Coronary artery (tissue), 2 donors: Measurements from ENCODE around the gene LSM4.
"Not testable (repeated sequence)": the region's sequence is repeated elsewhere in the genome, so short reads cannot be mapped to it uniquely, and the experiment has no call there.

ENCODE experiments used
- DNase-seq: peaks from one replicate; pipeline ENCODE4 v3.0.0-alpha.2; 2017; ENCODE audit warnings: low spot score
- H3K27ac ChIP-seq, 2 donors: fragments of 200-600 bp; sonication (generic); one replicate each; pipeline ENCODE4 v1.5.1; 2016 to 2019
- H3K4me3 ChIP-seq: fragments of 200-600 bp; sonication (generic); 2 replicates; pipeline ENCODE4 v1.5.1; 2016; ENCODE audit warnings: mild to moderate bottlenecking, moderate library complexity
- TF ChIP-seq, protein P1 (sequence below): fragments of 200-600 bp; sonication (generic); IDR thresholded peaks from one replicate; pipeline ENCODE4 v1.5.1; 2019; ENCODE audit warnings: antibody characterized with exemption

The LSM4 gene

DNA sequence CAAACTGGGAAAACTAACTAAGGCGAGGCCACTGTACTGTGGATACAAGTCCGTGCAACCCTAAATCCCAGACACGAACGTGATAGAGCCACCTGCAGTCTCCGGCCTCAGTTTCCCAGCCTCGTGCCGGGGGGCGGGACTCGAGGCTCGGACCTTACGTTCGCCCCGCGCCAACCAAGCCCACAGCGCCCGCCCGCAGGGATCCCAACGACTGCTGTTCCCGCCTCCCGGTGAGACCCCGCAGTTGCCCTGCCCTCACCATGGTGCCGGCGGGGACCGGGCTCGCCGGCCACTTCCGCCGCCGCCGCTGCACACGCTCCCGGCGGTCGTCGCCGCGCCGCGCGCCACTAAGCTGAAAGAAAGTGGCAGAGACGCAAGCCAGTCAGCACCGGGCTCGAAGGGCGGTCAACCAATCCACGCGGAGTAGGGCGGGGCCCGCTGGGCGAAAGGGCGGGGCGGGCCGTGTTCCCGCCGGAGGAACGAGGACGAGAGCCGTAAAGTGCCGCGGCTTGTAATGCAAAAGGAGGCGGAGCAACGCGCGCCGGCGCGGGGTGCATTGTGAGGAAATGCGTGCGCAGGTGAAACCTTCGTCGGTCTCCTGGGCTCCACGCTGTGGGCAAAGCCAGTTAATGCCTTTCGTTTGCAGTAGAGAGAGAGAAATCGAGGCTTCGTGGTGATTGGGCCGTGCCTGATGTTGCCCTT is at the start of gene LSM4:
LSM4 (minus strand) TSS at position 318 of the 702 bp plus-strand sequence; CDS start at position 262, 56 bp downstream.
- peak within 1 kb of the TSS; percentile 84 for H3K4me3 ChIP-seq
- TF ChIP-seq, protein P1, sequence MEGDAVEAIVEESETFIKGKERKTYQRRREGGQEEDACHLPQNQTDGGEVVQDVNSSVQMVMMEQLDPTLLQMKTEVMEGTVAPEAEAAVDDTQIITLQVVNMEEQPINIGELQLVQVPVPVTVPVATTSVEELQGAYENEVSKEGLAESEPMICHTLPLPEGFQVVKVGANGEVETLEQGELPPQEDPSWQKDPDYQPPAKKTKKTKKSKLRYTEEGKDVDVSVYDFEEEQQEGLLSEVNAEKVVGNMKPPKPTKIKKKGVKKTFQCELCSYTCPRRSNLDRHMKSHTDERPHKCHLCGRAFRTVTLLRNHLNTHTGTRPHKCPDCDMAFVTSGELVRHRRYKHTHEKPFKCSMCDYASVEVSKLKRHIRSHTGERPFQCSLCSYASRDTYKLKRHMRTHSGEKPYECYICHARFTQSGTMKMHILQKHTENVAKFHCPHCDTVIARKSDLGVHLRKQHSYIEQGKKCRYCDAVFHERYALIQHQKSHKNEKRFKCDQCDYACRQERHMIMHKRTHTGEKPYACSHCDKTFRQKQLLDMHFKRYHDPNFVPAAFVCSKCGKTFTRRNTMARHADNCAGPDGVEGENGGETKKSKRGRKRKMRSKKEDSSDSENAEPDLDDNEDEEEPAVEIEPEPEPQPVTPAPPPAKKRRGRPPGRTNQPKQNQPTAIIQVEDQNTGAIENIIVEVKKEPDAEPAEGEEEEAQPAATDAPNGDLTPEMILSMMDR: no peak
- DNase-seq: peak; percentile 99
- peak within 1 kb of the TSS; percentile 65 to 92 for H3K27ac ChIP-seq

- no peak overlapping the region for H3K4me3 ChIP-seq
- DNase-seq: no peak
- H3K27ac ChIP-seq: no peak overlapping the region
- TF ChIP-seq, protein P1: no peak
Measured at GRCh38 chr19:18368504-18369222, 45.8 kb upstream of the LSM4 start.

DNA sequence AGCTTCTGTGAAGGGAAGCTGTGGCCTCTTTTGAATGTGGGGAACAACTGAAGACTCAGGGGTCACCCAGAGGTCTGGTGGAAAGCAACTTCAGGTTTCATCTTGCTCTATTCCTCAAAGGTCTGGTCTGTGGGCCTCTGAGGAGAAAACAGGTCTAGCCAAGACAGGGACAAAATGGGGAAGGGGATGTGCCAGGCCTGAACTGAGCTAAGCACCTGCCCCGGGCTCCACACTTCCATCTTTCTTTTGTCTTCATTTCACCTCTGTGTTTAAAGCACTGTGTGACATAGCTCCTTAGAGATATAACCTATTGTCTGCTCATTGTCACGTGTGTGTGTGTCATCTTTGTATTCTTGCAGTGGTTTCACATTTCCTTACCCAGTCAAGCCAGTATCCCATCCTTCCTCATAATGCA is 43.2 kb upstream of the LSM4 start:
- no peak for DNase-seq
- TF ChIP-seq, protein P1: no peak
- Histone ChIP-seq H3K4me3 (no peak overlapping the region), H3K27ac (peak overlapping the region in 1 of 2 donors; percentile 75)

DNA sequence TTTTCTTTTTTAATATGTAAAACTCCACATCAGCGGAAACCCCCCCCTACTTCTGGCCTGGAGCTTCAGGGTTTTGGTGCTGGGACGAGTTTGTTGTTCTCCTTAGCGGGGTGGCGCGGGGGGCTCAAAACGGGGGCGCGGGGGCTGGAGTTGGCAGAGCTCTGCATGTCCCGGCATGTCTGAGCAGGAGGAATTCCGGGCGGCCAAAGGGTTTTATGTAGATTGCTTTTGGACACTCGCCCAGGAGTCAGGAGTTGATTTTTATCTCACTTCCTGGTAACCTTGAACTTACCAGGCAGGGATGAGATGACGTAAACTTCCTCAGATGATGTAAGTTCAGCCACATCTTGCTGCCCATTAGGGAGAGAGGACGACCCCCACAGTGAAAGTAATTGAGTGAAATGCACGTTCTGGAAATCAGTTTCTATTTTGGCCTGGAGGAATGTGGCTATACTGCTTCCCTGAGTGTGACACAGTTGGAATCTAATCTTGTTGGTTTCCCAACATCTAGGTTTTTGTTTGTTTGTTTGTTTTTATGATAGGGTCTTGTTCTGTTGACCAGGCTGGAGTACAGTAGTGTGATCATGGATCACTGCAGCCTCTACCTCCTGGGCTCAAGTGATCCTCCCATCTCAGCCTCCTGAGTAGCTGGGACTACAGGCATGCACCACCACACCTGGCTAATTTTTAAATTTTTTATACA is 42.1 kb upstream of the LSM4 start:
- no peak for DNase-seq
- TF ChIP-seq, protein P1: no peak
- H3K27ac ChIP-seq: peak overlapping the region; percentile 57 to 75
- H3K4me3 ChIP-seq: peak overlapping the region; percentile 25

- Histone ChIP-seq H3K27ac (peak overlapping the region; percentile 57 to 75), H3K4me3 (peak overlapping the region; percentile 25)
- not testable (repeated sequence) for DNase-seq
Measured at GRCh38 chr19:18364277-18364825, 41.5 kb upstream of the LSM4 start.

DNA sequence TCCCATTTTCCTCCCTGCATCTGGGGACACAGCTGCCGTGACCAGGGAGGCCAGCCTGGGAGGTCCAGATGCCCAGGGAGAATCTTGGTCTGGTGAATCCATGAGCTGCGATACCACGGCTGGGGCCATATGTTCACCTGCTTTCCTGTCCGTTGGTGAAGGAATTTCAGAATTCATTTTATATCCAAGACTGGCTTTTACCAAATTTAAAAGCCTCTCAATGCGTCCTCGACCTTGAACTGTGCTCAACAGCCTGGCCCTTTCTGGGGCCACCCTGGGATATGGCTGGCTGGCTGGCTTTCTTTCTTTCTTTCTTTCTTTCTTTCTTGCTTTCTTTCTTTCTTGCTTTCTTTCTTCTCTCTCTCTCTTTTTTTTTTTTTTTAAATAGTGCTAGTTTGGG is 40.9 kb upstream of the LSM4 start:
- TF ChIP-seq, protein P1: no peak
- Histone ChIP-seq H3K4me3 (no peak overlapping the region), H3K27ac (no peak overlapping the region)
- DNase-seq: no peak

DNA sequence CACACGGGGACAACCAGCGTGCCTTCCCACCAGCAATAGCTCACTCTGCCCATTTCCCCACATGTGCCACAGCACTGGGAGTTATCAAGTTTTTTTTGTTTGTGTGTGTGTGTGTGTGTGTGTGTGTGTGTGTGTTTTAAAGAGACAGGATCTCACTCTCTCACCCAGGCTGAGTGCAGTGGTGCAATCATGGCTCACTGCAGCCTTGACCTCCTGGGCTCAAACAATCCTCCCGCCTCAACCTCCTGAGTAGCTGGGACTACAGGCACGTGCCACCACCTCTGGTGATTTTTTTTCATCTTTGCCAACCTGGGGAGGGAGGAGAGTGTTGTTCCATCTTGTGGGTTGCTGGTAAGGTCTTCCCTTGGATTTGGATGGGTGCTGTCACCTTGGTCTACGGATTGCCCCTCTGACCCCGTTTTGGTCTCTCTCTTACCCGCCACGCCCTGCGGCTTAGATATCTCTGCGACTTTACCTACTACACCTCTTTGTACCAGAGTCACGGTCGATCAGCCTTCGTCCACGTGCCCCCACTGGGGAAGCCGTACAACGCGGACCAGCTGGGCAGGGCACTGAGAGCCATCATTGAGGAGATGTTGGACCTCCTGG is 40.2 kb upstream of the LSM4 start:
- Histone ChIP-seq H3K4me3 (no peak overlapping the region), H3K27ac (no peak overlapping the region)
- TF ChIP-seq, protein P1: no peak
- no peak for DNase-seq
